Endothelial cell (in vitro differentiated cells): ENCODE measurements around the gene ACTN3. TPM values are rescaled to one million over a fixed set of nuclear protein-coding genes. Genes with fewer than 3 reads are reported as not detected.

Experiments used
- DNase-seq: peaks from one replicate; pipeline ENCODE4 v3.0.0; 2021; ENCODE audit warnings: low spot score
- H3K27ac Mint-ChIP-seq: one replicate; pipeline ENCODE4 v1.8.0; 2021; ENCODE audit warnings: mixed read lengths, inconsistent platforms; ENCODE audit not compliant: unreplicated experiment
- H3K27me3 Mint-ChIP-seq: one replicate; pipeline ENCODE4 v1.8.0; 2021; ENCODE audit warnings: mild to moderate bottlenecking, moderate library complexity, mixed read lengths, inconsistent platforms; ENCODE audit not compliant: unreplicated experiment
- H3K36me3 Mint-ChIP-seq: one replicate; pipeline ENCODE4 v1.8.0; 2021; ENCODE audit warnings: mild to moderate bottlenecking, low read depth, mixed read lengths, inconsistent platforms; ENCODE audit not compliant: unreplicated experiment
- H3K4me1 Mint-ChIP-seq: one replicate; pipeline ENCODE4 v1.8.0; 2021; ENCODE audit warnings: mild to moderate bottlenecking, mixed read lengths, inconsistent platforms; ENCODE audit not compliant: unreplicated experiment
- H3K4me3 Mint-ChIP-seq: one replicate; pipeline ENCODE4 v1.8.0; 2021; ENCODE audit warnings: mild to moderate bottlenecking, mixed read lengths, inconsistent platforms; ENCODE audit not compliant: unreplicated experiment
- H3K9me3 Mint-ChIP-seq: one replicate; pipeline ENCODE4 v1.8.0; 2021; ENCODE audit warnings: mixed read lengths, inconsistent platforms; ENCODE audit not compliant: unreplicated experiment
- total RNA-seq: library from RNA; stranded (reverse); fragmentation: NEBNext Ultra II Directional; extraction: Animal tissue kit (Norgen Biotek cat#: 25700); gene quantifications from one replicate; pipeline ENCODE4 v1.2.1, GENCODE V29; 2021; ENCODE audit not compliant: unreplicated experiment
- TF ChIP-seq, protein P1 (sequence below): fragments of 200-600 bp; sonication (generic); IDR thresholded peaks from one replicate; pipeline ENCODE4 v1.5.0; 2021; ENCODE audit warnings: antibody characterized with exemption; ENCODE audit not compliant: unreplicated experiment

ACTN3 gene
- total RNA-seq, 1 donor from 2014 or later: 0.21 TPM

DNA sequence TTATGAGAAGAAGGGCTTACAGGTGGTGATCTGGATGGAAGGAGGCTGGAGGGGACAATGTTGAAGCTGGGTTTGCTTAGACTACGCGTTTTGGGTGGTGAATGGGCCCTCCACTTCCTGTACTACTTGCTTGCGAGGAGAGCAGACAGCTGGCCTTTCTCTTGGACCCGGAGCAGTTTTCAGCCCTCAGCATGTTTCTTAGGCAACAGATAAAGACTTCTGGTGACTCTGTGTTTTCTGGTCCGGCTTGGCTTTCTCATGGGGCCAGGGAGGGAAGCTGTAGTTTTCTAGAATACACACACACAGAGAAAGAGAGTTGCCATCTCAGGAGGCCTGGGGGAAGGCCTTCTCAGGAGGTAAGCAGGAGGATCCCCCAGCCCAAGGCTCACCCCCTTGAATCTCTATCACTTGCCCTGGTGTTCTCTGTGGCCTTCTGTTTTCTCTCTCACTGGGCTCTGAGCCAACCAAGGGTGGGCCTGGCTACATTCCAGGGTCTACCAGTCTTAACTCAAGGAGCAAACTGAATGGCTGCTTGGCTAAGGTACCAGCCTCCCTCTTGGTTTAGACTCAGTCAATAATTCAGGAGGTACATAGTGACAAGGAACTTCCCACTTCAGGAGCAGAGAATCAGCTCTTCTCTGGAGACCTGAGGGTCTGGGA, 48.7 kb downstream of the ACTN3 start:
- Mint-ChIP-seq H3K27ac (peak overlapping the region; percentile 64), H3K36me3 (no peaks in the 10 kb centered on the region), H3K27me3 (peaks cover 7% of the 10 kb centered on the region), H3K4me1 (peaks cover 14% of the 10 kb centered on the region), H3K4me3 (peak overlapping the region; percentile 37), H3K9me3 (no peaks in the 10 kb centered on the region)
- TF ChIP-seq, protein P1, sequence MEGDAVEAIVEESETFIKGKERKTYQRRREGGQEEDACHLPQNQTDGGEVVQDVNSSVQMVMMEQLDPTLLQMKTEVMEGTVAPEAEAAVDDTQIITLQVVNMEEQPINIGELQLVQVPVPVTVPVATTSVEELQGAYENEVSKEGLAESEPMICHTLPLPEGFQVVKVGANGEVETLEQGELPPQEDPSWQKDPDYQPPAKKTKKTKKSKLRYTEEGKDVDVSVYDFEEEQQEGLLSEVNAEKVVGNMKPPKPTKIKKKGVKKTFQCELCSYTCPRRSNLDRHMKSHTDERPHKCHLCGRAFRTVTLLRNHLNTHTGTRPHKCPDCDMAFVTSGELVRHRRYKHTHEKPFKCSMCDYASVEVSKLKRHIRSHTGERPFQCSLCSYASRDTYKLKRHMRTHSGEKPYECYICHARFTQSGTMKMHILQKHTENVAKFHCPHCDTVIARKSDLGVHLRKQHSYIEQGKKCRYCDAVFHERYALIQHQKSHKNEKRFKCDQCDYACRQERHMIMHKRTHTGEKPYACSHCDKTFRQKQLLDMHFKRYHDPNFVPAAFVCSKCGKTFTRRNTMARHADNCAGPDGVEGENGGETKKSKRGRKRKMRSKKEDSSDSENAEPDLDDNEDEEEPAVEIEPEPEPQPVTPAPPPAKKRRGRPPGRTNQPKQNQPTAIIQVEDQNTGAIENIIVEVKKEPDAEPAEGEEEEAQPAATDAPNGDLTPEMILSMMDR: no peak
- no peak for DNase-seq

DNA sequence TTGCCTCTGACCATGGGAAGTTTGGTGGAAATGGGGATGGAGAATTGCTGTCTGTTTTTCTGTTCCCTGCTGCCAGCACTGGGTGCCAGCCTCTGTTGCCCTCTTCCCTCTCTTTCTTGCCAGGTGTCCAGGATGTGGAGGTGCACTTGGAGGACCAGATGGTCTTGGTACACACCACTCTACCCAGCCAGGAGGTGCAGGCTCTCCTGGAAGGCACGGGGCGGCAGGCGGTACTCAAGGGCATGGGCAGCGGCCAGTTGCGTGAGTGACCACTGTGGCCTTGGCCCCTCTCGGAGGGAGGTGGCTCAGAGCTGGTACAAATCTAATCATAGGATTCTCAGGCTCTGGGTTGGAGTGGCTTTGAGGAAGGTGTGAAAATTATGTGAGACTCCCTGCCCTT, 52.3 kb downstream of the ACTN3 start:
- Mint-ChIP-seq H3K36me3 (peaks cover 5% of the 10 kb centered on the region), H3K4me3 (no peak overlapping the region), H3K9me3 (no peaks in the 10 kb centered on the region), H3K27me3 (peaks cover 4% of the 10 kb centered on the region), H3K27ac (no peak overlapping the region), H3K4me1 (peaks cover 5% of the 10 kb centered on the region)
- no peak for DNase-seq
- TF ChIP-seq, protein P1: no peak

DNA sequence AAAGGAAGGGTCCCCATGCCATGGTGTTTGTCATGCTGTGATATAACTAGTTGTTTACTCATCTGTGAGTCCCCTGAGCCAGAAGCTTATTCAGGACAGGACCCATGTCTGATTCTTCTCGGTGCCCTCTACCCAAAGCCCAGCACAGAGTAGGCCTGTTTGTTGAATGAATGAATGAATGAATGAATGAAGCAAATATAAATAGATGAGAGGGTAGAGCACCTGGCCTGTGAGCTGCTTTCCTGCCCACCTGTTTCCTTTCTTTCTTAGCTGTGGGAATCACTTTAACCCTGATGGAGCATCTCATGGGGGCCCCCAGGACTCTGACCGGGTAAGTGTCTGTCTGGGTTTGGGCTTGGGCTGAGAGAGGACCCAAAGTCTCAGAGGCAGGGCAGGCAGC, 53.5 kb downstream of the ACTN3 start:
- Mint-ChIP-seq H3K27me3 (peaks cover 4% of the 10 kb centered on the region), H3K4me3 (no peak overlapping the region), H3K36me3 (peaks cover 15% of the 10 kb centered on the region), H3K27ac (no peak overlapping the region), H3K4me1 (peaks cover 10% of the 10 kb centered on the region), H3K9me3 (no peaks in the 10 kb centered on the region)
- no peak for DNase-seq
- TF ChIP-seq, protein P1: no peak

DNA sequence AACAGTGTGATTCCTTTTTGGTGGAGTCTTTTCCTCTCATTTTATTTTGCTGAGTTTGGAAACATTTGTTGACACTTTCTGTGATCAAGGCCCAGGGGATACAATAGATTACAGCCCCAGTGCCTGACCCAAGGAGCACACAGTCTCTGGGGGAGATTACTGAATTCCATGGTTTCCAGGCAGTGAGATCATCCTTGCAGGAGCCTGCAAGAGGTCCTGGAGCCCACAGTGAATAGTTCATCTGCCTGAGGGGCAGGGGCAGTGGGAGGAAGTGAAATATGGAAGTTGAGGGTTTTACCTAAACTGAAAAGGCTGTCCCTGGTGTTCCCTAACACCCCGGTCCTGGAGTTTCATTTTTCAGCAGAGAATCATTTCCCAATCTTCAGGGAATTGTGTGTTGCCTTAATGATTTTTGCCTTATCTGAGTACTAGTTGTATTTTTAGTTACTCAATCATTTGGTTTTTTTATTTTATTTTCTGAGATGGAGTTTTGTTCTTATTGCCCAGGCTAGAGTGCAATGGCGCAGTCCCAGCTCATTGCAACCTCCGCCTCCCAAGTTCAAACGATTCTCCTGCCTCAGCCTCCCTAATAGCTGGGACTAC, 54.0 kb downstream of the ACTN3 start:
- TF ChIP-seq, protein P1: no peak
- no peak overlapping the region for H3K4me3 Mint-ChIP-seq
- H3K4me1 Mint-ChIP-seq: peaks cover 10% of the 10 kb centered on the region
- no peaks in the 10 kb centered on the region for H3K9me3 Mint-ChIP-seq
- peaks cover 16% of the 10 kb centered on the region for H3K36me3 Mint-ChIP-seq
- peaks cover 4% of the 10 kb centered on the region for H3K27me3 Mint-ChIP-seq
- no peak overlapping the region for H3K27ac Mint-ChIP-seq
- DNase-seq: no peak

DNA sequence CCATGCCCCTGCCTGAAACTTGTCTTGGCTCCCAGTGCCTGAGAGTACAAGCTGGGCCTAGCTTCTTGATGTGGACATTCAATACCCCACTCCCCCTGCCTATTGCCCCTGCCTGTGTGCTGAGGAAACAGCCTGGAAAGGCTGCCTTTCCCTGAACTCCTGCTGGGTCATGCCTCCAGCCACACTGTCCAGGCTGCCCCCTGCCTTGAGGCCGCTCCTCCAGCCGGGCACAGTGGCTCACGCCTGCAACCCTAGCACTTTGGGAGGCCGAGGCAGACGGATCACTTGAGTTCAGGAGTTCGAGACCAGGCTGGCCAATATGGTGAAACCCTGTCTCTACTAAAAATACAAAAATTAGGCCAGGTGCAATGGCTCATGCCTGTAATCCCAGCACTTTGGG, 56.4 kb downstream of the ACTN3 start:
- H3K9me3 Mint-ChIP-seq: no peaks in the 10 kb centered on the region
- no peak overlapping the region for H3K27ac Mint-ChIP-seq
- peaks cover 19% of the 10 kb centered on the region for H3K36me3 Mint-ChIP-seq
- DNase-seq: no peak
- H3K4me3 Mint-ChIP-seq: no peak overlapping the region
- H3K27me3 Mint-ChIP-seq: peaks cover 4% of the 10 kb centered on the region
- TF ChIP-seq, protein P1: no peak
- peaks cover 10% of the 10 kb centered on the region for H3K4me1 Mint-ChIP-seq
